OCI-M1 (cell line): ENCODE results near the gene GTPBP1.

ENCODE experiments used
- DNase-seq: peaks from one replicate; lab custom pipeline; 2025; lab: John Stamatoyannopoulos, UW

Gene GTPBP1

DNA sequence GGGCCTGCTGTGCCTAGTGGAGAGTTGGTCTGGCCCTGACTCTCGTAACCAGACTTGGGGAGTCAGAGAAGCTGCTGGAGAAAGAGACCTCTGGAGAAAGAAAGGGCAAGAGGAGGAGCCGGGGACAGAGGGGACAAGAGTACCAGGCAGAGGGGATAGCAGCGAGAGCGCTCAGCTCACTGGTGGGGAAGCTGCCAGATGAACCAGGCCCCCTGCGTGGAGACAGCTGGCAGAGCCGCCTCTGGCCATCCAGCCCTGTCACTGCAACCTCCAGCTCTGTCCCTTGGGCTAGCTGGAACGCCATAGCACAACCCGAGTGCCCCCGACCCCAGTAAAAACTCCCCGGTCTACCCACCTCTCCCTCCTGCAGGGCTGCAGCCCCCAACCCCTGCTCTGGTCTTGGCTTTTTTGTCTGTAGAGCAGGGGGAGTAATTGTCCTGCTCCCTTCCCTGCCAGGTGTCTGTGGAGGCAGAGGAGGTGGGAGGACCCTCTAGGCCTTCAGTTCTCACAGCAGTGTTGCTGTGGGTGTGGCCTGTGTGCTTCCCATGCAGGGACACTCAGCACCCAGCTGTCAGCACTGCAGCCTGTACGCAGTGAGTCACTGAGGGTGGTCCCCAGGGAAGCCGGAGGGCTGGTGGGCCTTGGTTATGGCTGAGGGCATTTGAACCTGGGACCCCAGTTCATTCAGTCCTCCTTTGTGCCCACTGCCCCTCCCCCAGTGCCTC lies 54.9 kb downstream of the GTPBP1 start:
- DNase-seq, result no peak

DNA sequence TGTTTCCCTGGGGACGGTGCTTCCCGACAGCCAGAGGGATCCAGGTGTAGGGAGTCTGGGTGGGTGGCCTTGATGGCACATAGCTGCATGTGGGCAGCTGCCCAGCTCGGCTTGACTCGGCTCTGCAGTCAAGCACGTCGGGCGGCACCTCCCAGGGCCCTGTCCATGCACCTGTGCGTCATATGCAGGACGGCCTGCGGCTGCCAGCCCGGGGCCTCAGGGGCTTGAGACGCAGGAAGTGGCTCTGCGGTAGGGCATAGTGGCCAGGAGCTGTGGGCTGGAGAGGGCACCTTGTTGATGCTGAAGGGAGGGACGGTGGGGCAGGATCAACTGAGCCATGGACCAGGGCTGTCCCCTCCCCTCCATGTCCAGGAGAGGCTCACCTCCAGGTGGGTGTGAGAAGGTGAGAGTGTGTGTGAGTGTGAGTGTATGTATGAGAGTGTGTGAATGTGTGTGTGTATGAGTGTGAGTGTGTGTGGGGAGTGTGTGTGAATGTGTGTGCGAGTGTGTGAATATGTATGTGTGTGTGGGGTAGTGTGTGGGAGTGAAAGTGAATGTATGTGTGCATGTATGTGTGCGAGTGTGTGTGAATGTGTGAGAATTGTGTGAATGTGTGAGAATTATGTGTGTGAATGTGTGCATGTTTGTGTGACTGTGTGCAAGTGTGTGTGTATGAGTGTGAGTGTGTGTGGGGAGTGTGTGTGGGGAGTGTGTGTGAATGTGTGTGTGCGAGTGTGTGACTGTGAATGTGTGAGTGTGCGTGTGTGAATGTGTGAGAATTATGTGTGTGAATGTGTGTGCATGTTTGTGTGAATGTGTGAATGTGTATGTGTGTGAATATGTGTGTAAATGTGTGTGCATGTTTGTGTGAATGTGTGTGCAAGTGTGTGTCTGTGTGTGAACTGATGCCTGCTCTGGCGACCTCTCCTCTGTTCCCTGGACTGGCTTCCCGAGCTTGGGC lies 55.7 kb downstream of the GTPBP1 start:
- no peak for DNase-seq

DNA sequence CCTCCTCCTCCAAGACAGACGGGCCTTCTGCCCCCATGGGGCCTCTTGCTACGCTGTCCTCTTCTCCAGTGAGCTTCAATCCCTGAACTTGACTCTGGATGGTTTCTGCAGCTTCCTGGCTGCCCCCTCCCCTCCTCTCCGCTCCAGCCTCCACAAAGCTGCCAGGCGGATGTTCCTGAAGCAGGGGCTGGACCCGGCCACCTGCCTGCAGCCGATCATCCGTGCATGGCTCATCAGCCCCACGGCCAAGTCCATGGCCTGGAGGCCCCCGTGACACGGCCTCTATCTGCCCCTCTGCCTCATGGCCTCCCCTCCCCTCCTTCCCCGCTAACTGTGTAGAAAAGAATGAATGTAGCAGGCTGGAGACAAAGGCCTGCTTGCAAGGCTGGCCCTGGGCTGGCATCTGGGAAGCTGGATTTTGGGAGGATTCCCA lies 56.8 kb downstream of the GTPBP1 start:
- DNase-seq, result no peak

GRCh38 chr22:38766076-38766777 lies 60.5 kb downstream of the GTPBP1 start:
- DNase-seq, result peak; percentile 26

GRCh38 chr22:38767313-38767712 lies 61.6 kb downstream of the GTPBP1 start:
- DNase-seq, result no peak

DNA sequence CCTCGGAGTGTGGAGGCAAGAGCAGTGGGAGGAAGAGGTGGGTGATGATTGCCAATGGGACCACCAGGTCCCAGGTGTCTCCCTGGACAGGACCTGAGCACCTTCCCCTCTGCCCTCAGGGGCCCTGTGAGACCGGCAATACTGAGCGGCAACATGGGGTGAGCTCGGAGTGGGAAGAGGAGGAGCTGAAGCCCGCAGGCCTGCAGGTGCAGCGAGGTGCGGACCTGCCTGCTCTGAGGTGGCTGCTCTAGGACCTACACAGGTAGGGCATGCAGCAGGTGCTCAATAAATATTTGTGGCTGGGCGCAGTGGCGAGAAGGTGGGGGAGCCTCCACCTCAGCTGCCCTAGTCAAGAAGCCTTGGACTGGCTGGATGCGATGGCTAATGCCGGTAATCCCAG lies 62.3 kb downstream of the GTPBP1 start:
- DNase-seq, result no peak

DNA sequence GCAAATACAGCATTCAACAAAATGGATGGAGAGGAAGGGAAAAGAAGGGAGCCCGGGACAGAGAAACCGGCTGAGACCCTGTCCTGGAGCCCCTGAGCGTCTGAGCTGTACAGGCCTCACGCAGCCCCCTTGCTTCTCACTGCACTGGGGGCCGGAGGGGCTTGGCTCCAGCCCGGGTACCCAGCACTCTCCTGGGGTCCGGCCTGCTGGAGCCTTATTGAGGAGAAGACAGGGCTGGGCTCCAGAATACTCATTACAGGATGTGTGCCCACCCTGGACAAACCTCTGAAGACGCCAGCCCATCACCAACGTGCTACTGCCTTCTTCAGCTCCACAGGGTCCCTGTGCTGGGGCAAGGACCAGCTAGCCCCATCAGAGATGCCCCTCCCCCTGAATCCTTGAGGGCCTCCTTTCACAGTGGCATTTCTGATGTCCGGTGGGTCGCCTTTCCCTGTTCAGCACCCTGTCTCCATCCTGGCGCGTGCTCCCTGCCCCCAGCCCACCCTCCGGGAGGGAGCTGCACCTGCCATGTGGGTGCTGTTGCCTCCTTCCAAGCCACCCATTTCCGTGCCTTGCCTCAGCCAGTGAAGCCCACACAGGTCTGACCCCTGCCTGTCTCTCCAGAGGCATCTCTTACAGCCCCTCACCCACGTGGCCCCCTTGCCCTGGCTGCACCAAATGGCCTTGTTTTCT lies 64.7 kb downstream of the GTPBP1 start:
- DNase-seq, result no peak

DNA sequence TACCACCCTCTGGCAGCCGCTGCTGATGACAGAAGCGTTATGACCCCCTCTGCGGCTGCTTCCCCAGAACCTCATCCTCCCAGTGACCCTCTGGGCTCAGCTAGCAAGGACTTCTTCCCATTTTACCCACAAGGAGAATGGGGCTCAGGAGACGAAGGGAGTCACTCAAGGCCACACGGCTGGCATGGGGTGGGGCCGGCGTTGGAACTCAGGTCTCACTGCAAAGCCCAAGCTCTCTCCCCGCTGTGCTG lies 66.8 kb downstream of the GTPBP1 start:
- no peak for DNase-seq

DNA sequence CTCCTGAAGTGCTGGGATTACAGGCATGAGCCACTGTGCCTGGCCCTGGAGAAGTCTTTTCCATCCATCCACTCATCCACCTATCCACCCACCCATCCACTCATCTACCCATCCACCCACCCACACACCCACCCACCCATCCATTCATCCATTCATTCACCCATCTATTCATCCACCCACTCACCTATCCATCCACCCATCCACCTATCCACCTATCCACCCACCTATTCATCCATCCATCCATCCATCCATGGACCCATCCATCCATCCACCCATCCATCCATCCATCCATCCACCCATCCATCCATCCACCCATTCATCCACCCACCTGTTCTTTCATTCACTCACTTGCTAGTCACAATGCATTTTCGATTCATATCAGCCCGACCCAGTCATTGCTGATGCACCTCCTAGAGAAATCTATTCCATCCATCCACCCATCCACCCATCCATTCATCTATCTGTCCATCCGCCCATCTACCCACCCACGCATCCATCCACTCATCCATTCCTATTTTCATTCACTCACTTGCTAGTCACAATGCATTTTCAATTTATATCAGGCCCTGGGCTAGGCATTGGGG lies 67.7 kb downstream of the GTPBP1 start:
- DNase-seq, result no peak

GRCh38 chr22:38774496-38775166 lies 68.9 kb downstream of the GTPBP1 start:
- DNase-seq, result no peak

GRCh38 chr22:38775656-38776055 lies 69.9 kb downstream of the GTPBP1 start:
- DNase-seq, result no peak

GRCh38 chr22:38776086-38776485 lies 70.3 kb downstream of the GTPBP1 start:
- DNase-seq, result no peak

- DNase-seq, result no peak
Observed at GRCh38 chr22:38777087-38777671, 71.4 kb downstream of the GTPBP1 start.

- DNase-seq, result no peak
Observed at GRCh38 chr22:38781033-38781432, 75.3 kb downstream of the GTPBP1 start.

DNA sequence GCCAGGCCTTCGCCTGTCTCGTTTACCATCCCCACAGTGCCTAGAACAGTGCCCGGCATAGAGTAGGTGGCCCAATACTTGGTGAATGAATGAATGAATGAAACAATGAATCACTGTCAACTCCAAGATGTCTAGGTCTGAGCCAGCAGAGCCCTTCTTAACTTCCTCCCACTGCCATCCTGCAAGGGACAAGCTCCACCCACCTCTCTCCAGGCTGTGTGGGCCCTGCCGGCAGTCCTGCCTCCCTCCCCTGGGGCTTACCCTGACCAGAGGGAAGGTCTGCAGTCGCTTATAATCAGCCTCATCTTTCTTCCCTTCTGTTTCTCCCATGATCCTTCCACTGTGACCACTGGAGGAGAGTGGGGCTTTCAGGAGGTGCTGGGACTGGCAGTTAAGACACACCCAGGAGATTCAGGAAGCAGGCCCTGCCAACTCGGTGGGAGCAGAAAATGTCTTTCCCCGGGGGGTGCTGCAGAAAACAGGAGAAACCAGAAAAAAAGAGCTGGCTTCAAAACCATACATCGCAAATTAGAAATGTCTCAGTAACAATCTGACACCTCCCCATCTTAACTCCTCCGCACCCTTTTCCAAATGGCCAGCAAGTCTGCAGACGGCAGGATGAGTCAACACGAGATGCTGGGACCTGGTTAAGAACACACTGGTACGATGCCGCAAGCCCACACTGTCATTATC lies 76.8 kb downstream of the GTPBP1 start:
- DNase-seq, result peak; percentile 50
